KMS-11 (cell line): ENCODE data around the gene MS4A2.
"Not testable (repeated sequence)": the region's sequence is repeated elsewhere in the genome, so short reads cannot be mapped to it uniquely, and the experiment has no call there.

Experiments used
- H2AFZ ChIP-seq: fragments of 200-600 bp; sonication (generic); 2 replicates; pipeline ENCODE4 v1.6.1; 2016; ENCODE audit warnings: antibody characterized with exemption, mixed run types, low read depth
- H3K27ac ChIP-seq: fragments of 200-600 bp; sonication (generic); 2 replicates; pipeline ENCODE4 v1.6.1; 2016; ENCODE audit warnings: mild to moderate bottlenecking, mixed run types
- H3K27me3 ChIP-seq: fragments of 200-600 bp; sonication (generic); 2 replicates; pipeline ENCODE4 v1.6.1; 2017; ENCODE audit warnings: mild to moderate bottlenecking, low read depth, mixed run types, moderate library complexity; ENCODE audit not compliant: insufficient read depth
- H3K36me3 ChIP-seq: fragments of 200-600 bp; sonication (generic); 2 replicates; pipeline ENCODE4 v1.6.1; 2017; ENCODE audit warnings: mild to moderate bottlenecking, mixed run types; ENCODE audit not compliant: insufficient read depth
- H3K4me1 ChIP-seq: fragments of 200-600 bp; sonication (generic); 2 replicates; pipeline ENCODE4 v1.6.1; 2016; ENCODE audit warnings: mild to moderate bottlenecking, low read depth, mixed run types; ENCODE audit not compliant: poor library complexity, severe bottlenecking
- H3K4me2 ChIP-seq: fragments of 200-600 bp; sonication (generic); 2 replicates; pipeline ENCODE4 v1.7.0; 2016; ENCODE audit warnings: mild to moderate bottlenecking, mixed run types
- H3K4me3 ChIP-seq: fragments of 200-600 bp; sonication (generic); IDR thresholded peaks from 2 replicates; pipeline ENCODE4 v1.6.1; 2017; ENCODE audit warnings: low read depth, low read length, mixed read lengths; ENCODE audit not compliant: insufficient read depth
- H3K79me2 ChIP-seq: fragments of 200-600 bp; sonication (generic); 2 replicates; pipeline ENCODE4 v1.6.1; 2016; ENCODE audit warnings: low read depth, mixed run types; ENCODE audit not compliant: insufficient read depth
- H3K9ac ChIP-seq: fragments of 200-600 bp; sonication (generic); 2 replicates; pipeline ENCODE4 v1.6.1; 2016; ENCODE audit warnings: mild to moderate bottlenecking, mixed run types
- H4K20me1 ChIP-seq: fragments of 200-600 bp; sonication (generic); 2 replicates; pipeline ENCODE4 v1.6.1; 2016; ENCODE audit warnings: mild to moderate bottlenecking, mixed run types; ENCODE audit not compliant: insufficient read depth
- TF ChIP-seq, protein P1 (sequence below): fragments of 200-600 bp; sonication (generic); conservative IDR thresholded peaks from 2 replicates; pipeline ENCODE4 v1.6.1; 2017; ENCODE audit warnings: low read depth, mild to moderate bottlenecking, antibody characterized with exemption, low read length, moderate library complexity, mixed read lengths

MS4A2 gene

DNA sequence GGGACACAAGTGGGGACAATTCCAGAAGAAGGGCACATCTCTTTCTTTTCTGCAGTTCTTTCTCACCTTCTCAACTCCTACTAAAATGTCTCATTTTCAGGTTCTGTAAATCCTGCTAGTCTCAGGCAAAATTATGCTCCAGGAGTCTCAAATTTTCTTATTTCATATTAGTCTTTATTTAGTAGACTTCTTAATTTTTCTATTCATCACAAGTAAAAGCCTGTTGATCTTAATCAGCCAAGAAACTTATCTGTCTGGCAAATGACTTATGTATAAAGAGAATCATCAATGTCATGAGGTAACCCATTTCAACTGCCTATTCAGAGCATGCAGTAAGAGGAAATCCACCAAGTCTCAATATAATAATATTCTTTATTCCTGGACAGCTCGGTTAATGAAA, at the start of gene MS4A2:
Gene MS4A2 (plus strand): TSS at position 301 of the 400 bp plus-strand sequence. CDS start 102 bp downstream, outside the sequence.
- Histone ChIP-seq H4K20me1 (no peaks in the 10 kb centered on the region), H2AFZ (no peak within 1 kb of the TSS), H3K4me3 (no peak within 1 kb of the TSS), H3K79me2 (no peaks in the 10 kb centered on the region), H3K27ac (no peak within 1 kb of the TSS), H3K36me3 (no peaks in the 10 kb centered on the region), H3K27me3 (no peaks in the 10 kb centered on the region), H3K4me2 (no peak within 1 kb of the TSS), H3K4me1 (no peaks in the 10 kb centered on the region), H3K9ac (no peak within 1 kb of the TSS)
- TF ChIP-seq, protein P1, sequence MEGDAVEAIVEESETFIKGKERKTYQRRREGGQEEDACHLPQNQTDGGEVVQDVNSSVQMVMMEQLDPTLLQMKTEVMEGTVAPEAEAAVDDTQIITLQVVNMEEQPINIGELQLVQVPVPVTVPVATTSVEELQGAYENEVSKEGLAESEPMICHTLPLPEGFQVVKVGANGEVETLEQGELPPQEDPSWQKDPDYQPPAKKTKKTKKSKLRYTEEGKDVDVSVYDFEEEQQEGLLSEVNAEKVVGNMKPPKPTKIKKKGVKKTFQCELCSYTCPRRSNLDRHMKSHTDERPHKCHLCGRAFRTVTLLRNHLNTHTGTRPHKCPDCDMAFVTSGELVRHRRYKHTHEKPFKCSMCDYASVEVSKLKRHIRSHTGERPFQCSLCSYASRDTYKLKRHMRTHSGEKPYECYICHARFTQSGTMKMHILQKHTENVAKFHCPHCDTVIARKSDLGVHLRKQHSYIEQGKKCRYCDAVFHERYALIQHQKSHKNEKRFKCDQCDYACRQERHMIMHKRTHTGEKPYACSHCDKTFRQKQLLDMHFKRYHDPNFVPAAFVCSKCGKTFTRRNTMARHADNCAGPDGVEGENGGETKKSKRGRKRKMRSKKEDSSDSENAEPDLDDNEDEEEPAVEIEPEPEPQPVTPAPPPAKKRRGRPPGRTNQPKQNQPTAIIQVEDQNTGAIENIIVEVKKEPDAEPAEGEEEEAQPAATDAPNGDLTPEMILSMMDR: no peak

DNA sequence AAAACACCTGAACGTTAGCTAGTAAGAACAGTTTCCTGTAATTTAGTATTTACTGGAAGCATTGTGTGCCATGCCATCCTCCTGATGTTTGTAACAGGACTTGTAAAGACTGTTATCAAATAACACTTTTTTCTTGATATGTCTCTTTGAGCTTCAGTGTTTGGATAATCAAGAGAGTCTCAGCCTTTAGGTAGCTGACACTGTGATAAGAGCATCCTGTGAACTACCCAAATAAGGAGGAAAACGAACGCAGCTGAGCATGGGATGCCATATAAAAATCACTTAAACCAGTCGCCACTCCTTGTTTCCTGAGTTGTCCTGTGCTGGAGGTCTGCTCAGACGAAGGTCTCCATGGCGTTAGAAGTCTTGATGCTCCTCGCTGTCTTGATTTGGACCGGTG, 48.4 kb upstream of the MS4A2 start, which contains the start of gene OOSP2:
Gene OOSP2 (plus strand): TSS at position 301 of the 400 bp plus-strand sequence. CDS start 51 bp downstream, at position 352.
- no peaks in the 10 kb centered on the region for H3K27me3 ChIP-seq
- H3K36me3 ChIP-seq: no peaks in the 10 kb centered on the region
- H3K4me3 ChIP-seq: no peak within 1 kb of the TSS
- H3K27ac ChIP-seq: no peak within 1 kb of the TSS
- no peak within 1 kb of the TSS for H3K4me2 ChIP-seq
- no peak within 1 kb of the TSS for H3K9ac ChIP-seq
- TF ChIP-seq, protein P1: no peak
- no peak within 1 kb of the TSS for H2AFZ ChIP-seq
- no peaks in the 10 kb centered on the region for H4K20me1 ChIP-seq
- H3K4me1 ChIP-seq: no peaks in the 10 kb centered on the region
- H3K79me2 ChIP-seq: no peaks in the 10 kb centered on the region

DNA sequence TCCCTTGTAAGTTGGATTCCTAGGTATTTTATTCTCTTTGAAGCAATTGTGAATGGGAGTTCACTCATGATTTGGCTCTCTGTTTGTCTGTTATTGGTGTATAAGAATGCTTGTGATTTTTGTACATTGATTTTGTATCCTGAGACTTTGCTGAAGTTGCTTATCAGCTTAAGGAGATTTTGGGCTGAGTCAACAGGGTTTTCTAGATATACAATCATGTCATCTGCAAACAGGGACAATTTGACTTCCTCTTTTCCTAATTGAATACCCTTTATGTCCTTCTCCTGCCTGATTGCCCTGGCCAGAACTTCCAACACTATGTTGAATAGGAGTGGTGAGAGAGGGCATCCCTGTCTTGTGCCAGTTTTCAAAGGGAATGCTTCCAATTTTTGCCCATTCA, 38.0 kb upstream of the MS4A2 start:
- H3K36me3 ChIP-seq, H3K4me1 ChIP-seq, H4K20me1 ChIP-seq, H3K27ac ChIP-seq, H3K79me2 ChIP-seq, H2AFZ ChIP-seq, H3K4me3 ChIP-seq, H3K9ac ChIP-seq, H3K27me3 ChIP-seq, H3K4me2 ChIP-seq: not testable (repeated sequence)

DNA sequence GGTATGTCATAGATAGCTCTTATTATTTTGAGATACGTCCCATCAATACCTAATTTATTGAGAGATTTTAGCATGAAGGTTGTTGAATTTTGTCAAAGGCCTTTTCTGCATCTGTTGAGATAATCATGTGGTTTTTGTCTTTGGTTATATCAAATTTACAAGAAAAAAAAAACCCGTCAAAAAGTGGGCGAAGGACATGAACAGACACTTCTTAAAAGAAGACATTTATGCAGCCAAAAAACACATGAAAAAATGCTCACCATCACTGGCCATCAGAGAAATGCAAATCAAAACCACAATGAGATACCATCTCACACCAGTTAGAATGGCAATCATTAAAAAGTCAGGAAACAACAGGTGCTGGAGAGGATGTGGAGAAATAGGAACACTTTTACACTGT, 37.6 kb upstream of the MS4A2 start:
- H3K36me3 ChIP-seq, H3K4me3 ChIP-seq, H3K4me1 ChIP-seq, H3K79me2 ChIP-seq, H3K4me2 ChIP-seq, H3K27ac ChIP-seq, H4K20me1 ChIP-seq, H3K9ac ChIP-seq, H2AFZ ChIP-seq, H3K27me3 ChIP-seq: not testable (repeated sequence)

DNA sequence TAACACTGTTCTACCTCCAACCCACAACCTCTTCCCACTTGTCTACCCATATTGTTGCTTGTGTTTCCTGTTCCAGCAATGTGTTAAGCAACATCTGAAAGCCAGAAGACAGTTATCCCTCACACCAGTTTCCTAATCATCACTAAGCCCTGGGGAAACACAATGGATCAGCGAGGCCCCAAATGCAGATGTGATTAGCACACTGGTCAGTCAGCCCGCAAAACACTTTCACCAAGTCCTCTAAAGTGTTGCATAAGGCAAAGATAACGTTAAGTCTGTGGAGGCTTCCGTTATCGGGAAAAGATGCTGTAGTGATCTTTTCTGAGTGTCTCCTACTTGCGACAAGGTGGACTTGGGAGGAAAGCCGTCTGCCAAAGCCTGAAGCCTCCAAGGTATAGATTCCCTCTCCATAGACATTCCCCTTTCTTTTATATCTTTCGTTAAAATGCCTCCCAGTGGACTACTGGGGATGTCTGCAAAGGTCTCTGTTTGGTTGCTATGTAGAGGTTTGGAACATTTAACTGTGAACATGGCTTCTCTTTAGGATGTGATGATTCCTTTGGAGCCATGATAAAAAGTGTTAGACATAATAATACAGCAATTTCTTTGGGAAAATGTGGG, 32.0 kb upstream of the MS4A2 start, which contains the start of gene MS4A3:
Gene MS4A3 (plus strand): TSS at position 317 of the 621 bp plus-strand sequence. CDS start 4,496 bp downstream, outside the sequence.
- Histone ChIP-seq H3K36me3 (no peaks in the 10 kb centered on the region), H3K4me2 (no peak within 1 kb of the TSS), H2AFZ (no peak within 1 kb of the TSS), H3K4me3 (no peak within 1 kb of the TSS), H4K20me1 (no peaks in the 10 kb centered on the region), H3K27ac (no peak within 1 kb of the TSS), H3K79me2 (no peaks in the 10 kb centered on the region), H3K4me1 (no peaks in the 10 kb centered on the region), H3K27me3 (no peaks in the 10 kb centered on the region), H3K9ac (no peak within 1 kb of the TSS)
- TF ChIP-seq, protein P1: no peak
